Calu3 (cell line): ENCODE data around the gene SMIM41. TPM values are rescaled to one million over a fixed set of nuclear protein-coding genes. Genes with fewer than 3 reads are reported as not detected.
A peak's percentile ranks its signal among the peaks of the same experiment; 100 is the strongest.

Experiments
- BruUV-seq: library from RNA; stranded (reverse); fragments of 400-500 nt; replicated peaks from 2 replicates; lab custom pipeline; 2021; lab: Mats Ljungman, UMichigan
- CTCF ChIA-PET: fragments of 300-600 bp; sonication (Branson Sonifier 250); formaldehyde crosslinking; loops from one replicate; lab custom pipeline; 2022; ENCODE audit warnings: antibody characterized with exemption; lab: Charles Lee
- DNase-seq: peaks from one replicate; pipeline ENCODE4 v3.0.0; 2022
- H3K27ac Mint-ChIP-seq: one replicate; pipeline ENCODE4 v1.8.0; 2022; ENCODE audit warnings: mixed read lengths; ENCODE audit not compliant: unreplicated experiment
- H3K27me3 Mint-ChIP-seq: one replicate; pipeline ENCODE4 v1.8.0; 2022; ENCODE audit warnings: mixed read lengths; ENCODE audit not compliant: unreplicated experiment
- H3K36me3 Mint-ChIP-seq: one replicate; pipeline ENCODE4 v1.8.0; 2022; ENCODE audit warnings: mild to moderate bottlenecking, moderate library complexity, mixed read lengths; ENCODE audit not compliant: insufficient read depth, unreplicated experiment
- H3K4me1 Mint-ChIP-seq: one replicate; pipeline ENCODE4 v1.8.0; 2022; ENCODE audit warnings: mild to moderate bottlenecking, low read depth, mixed read lengths; ENCODE audit not compliant: unreplicated experiment
- H3K4me3 Mint-ChIP-seq: one replicate; pipeline ENCODE4 v1.8.0; 2022; ENCODE audit warnings: mild to moderate bottlenecking, low read depth, moderate library complexity, mixed read lengths; ENCODE audit not compliant: unreplicated experiment
- H3K9me3 Mint-ChIP-seq: one replicate; pipeline ENCODE4 v1.8.0; 2022; ENCODE audit warnings: low read depth, mixed read lengths; ENCODE audit not compliant: unreplicated experiment
- CTCF ChIP-seq: fragments of 200-600 bp; IDR thresholded peaks from one replicate; pipeline ENCODE4 v1.8.0; 2022; ENCODE audit warnings: antibody characterized with exemption; ENCODE audit not compliant: unreplicated experiment
- intact Hi-C: fragments of 100-400 bp; cut with micrococcal nuclease; formaldehyde crosslinking; loops from one replicate; pipeline ENCODE4 v1.10.0; 2022; ENCODE audit not compliant: unreplicated experiment
- total RNA-seq: library from RNA; stranded (reverse); gene quantifications from 2 replicates; pipeline ENCODE4 v1.2.3, GENCODE V29; 2022

Gene SMIM41
- total RNA-seq, 1 experiment from 2014 or later, result not detected

DNA sequence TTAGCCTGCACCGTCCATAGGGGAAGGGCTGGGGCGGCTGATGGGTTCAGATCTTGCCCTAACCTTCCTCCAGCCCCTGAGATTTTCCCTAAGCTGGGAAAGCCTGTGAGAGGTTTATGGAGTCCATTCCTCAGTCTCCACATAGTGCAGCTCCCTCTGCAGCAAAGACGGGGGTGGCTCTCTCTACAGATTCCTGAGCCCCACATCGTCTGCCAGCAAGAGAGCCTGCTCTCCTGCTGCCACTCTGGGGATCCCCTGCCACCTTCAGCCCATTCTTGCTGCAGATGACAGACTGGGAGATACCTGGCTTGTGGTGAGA lies 3.1 kb downstream of the SMIM41 start:
- intact Hi-C loops, result no loop called here
- H3K27ac Mint-ChIP-seq, result no peak overlapping the region
- peaks cover 6% of the 10 kb centered on the region for H3K4me1 Mint-ChIP-seq
- no peak overlapping the region for H3K4me3 Mint-ChIP-seq
- H3K9me3 Mint-ChIP-seq, result no peaks in the 10 kb centered on the region
- CTCF ChIA-PET, result interaction anchor here (0.8 to 4.6 kb wide), 4 partner anchors 45 to 79 kb away, joined by 3 to 37 read pairs (median 4); no protein-coding TSS in a partner anchor
- peaks cover 13% of the 10 kb centered on the region for H3K36me3 Mint-ChIP-seq
- peaks cover 20% of the 10 kb centered on the region for H3K27me3 Mint-ChIP-seq
- DNase-seq, result no peak
- TF ChIP-seq CTCF, result no peak
- BruUV-seq, result no TSS peak

GRCh38 chr12:52082988-52083637 lies 3.6 kb downstream of the SMIM41 start:
- Mint-ChIP-seq H3K36me3 (peaks cover 8% of the 10 kb centered on the region), H3K27me3 (peaks cover 25% of the 10 kb centered on the region), H3K4me1 (peaks cover 6% of the 10 kb centered on the region), H3K4me3 (no peak overlapping the region), H3K9me3 (no peaks in the 10 kb centered on the region), H3K27ac (no peak overlapping the region)
- CTCF ChIA-PET, result interaction anchor here (0.8 to 4.6 kb wide), 4 partner anchors 46 to 79 kb away, joined by 3 to 37 read pairs (median 4); no protein-coding TSS in a partner anchor
- intact Hi-C loops, result loop anchor here (1.0 kb wide), 1 partner anchor 58 kb away; no protein-coding TSS in a partner anchor
- BruUV-seq, result no TSS peak
- peak; percentile 76 for TF ChIP-seq CTCF
- DNase-seq, result peak; percentile 59

GRCh38 chr12:52083638-52083996 lies 4.1 kb downstream of the SMIM41 start:
- CTCF ChIA-PET, result interaction anchor here (4.6 kb wide), 1 partner anchor 58 kb away, joined by 37 read pairs; no protein-coding TSS in a partner anchor
- BruUV-seq, result no TSS peak
- Mint-ChIP-seq H3K9me3 (no peaks in the 10 kb centered on the region), H3K27ac (no peak overlapping the region), H3K27me3 (peaks cover 30% of the 10 kb centered on the region), H3K4me3 (no peak overlapping the region), H3K4me1 (peaks cover 6% of the 10 kb centered on the region), H3K36me3 (peaks cover 8% of the 10 kb centered on the region)
- intact Hi-C loops, result loop anchor here (1.0 kb wide), 1 partner anchor 58 kb away; no protein-coding TSS in a partner anchor
- no peak for DNase-seq
- no peak for TF ChIP-seq CTCF

DNA sequence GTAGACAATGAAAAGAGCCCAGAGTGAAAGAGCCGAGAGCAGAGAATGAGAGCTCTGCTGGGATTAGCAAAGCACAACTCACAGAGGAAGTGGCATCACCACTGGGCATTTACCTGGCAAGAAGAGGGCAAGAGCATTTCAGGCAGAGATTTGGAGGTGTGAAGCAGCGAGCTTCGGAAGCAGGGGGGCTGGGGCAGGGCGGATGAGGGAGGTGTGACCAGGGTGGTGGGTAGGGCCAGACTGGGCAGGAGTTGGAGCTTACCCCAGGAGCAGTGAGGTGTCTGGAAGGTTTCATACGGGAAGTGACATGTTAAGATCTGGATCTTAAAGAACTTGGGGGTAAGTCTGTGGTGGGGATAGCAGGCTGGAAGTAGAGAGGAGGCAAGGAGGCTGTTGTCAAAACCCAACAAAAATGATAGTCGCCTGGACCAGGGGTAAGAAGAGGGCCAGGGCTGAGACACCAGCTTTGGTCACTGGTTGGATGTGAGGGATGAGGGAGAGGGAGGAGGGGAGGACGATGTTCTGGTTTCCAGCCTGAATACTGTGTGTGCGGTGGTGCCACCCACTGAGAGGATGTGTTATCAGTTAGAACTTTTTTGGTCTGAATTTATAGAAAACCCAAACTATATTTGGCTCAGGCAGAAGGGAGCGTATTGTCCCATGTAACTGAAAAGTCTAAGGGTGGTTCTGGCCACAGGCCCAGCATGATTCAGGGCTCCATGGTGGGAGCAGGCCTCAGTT lies 5.2 kb downstream of the SMIM41 start:
- H3K27ac Mint-ChIP-seq, result no peak overlapping the region

More for the DNA sequence above, 5.2 kb downstream of the SMIM41 start:
- CTCF ChIA-PET, result interaction anchor here (0.6 to 4.6 kb wide), 3 partner anchors 17 to 80 kb away, joined by 4 to 37 read pairs (median 5); no protein-coding TSS in a partner anchor
- Mint-ChIP-seq H3K36me3 (peaks cover 4% of the 10 kb centered on the region), H3K4me3 (no peak overlapping the region), H3K27me3 (peaks cover 40% of the 10 kb centered on the region), H3K4me1 (peaks cover 6% of the 10 kb centered on the region), H3K9me3 (no peaks in the 10 kb centered on the region)
- intact Hi-C loops, result no loop called here
- no peak for DNase-seq
- no peak for TF ChIP-seq CTCF
- no TSS peak for BruUV-seq
